Measurements from ENCODE around the gene CHMP2B. TPM values are rescaled to one million over a fixed set of nuclear protein-coding genes. Genes with fewer than 3 reads are reported as not detected.

Gene CHMP2B
- total and polyA plus RNA-seq, 2 experiments from 2014 or later, result 45.1 to 130 TPM

- no peak for TF ChIP-seq ZNF462 (CRISPR knock-in tag; IDR thresholded peaks at IDR 0.05)
- TF ChIP-seq POLR2AphosphoS5 (IDR thresholded peaks at IDR 0.05; ENCODE audit: low read depth), result no peak
Observed at GRCh38 chr3:87199628-87200027, 27.5 kb upstream of the CHMP2B start (continued).

GRCh38 chr3:87200060-87200647 is 27.0 kb upstream of the CHMP2B start:
- no peaks in the 10 kb centered on the region; the same call in 1 of the 2 replicates for H3K9me2 ChIP-seq (ENCODE audit: insufficient read depth)
- H3K27me3 Mint-ChIP-seq (ENCODE audit: insufficient read depth, low read depth, poor library complexity), result no peaks in the 10 kb centered on the region

More at GRCh38 chr3:87200060-87200647, 27.0 kb upstream of the CHMP2B start:
- no peak overlapping the region for H3K4me3 ChIP-seq
- no peaks in the 10 kb centered on the region for H4K20me1 ChIP-seq (replicated peaks; ENCODE audit: insufficient read depth)
- no peaks in the 10 kb centered on the region for H3K79me2 ChIP-seq (replicated peaks; ENCODE audit: insufficient read depth)
- no peaks in the 10 kb centered on the region for H3K4me1 ChIP-seq (ENCODE audit: insufficient read depth)
- no peak overlapping the region for H3K27ac ChIP-seq (ENCODE audit: low read depth)
- no peak for ATAC-seq
- TF ChIP-seq ZNF114 (CRISPR knock-in tag; IDR thresholded peaks at IDR 0.05) (no peak), EZH2phosphoT487 (IDR thresholded peaks at IDR 0.05; ENCODE audit: unreplicated experiment) (no peak), POLR2AphosphoS5 (IDR thresholded peaks at IDR 0.05; ENCODE audit: low read depth) (no peak), NANOG (IDR thresholded peaks at IDR 0.05; ENCODE audit: borderline replicate concordance) (no peak)
- no peaks in the 10 kb centered on the region for H3F3A ChIP-seq (replicated peaks; ENCODE audit: low read depth)
- peaks cover 4% of the 10 kb centered on the region; the same call in 1 of the 3 replicates for H3K4me1 Mint-ChIP-seq
- no peaks in the 10 kb centered on the region for H3K27me3 ChIP-seq (ENCODE audit: insufficient read depth)
- 0 out of 2 replicates have a peak overlapping the region, but pooled peaks have one; percentile 4 for H3K27ac Mint-ChIP-seq
- no peak overlapping the region for H3K4me2 ChIP-seq
- H3K36me3 Mint-ChIP-seq (ENCODE audit: low read depth), result peaks cover 20% of the 10 kb centered on the region
- H3K9me3 Mint-ChIP-seq, result peaks cover 20% of the 10 kb centered on the region
- H3K4me3 Mint-ChIP-seq, result no peak overlapping the region
- no peak for DNase-seq (ENCODE audit: low spot score)
- no peak overlapping the region for H2AFZ ChIP-seq
- 0 out of 2 replicates have a peak, but pooled peaks cover 3% of the 10 kb centered on the region for H3K36me3 ChIP-seq (ENCODE audit: insufficient read depth)
